EH (cell line): ENCODE results near the gene APOBEC3C.
A peak's percentile ranks its signal among the peaks of the same experiment; 100 is the strongest.
"Not testable (repeated sequence)": the region's sequence is repeated elsewhere in the genome, so short reads cannot be mapped to it uniquely, and the experiment has no call there.

Experiments
- DNase-seq: peaks from one replicate; pipeline ENCODE4 v3.0.0-alpha.2; 2015; ENCODE audit warnings: low read depth

The APOBEC3C gene

DNA sequence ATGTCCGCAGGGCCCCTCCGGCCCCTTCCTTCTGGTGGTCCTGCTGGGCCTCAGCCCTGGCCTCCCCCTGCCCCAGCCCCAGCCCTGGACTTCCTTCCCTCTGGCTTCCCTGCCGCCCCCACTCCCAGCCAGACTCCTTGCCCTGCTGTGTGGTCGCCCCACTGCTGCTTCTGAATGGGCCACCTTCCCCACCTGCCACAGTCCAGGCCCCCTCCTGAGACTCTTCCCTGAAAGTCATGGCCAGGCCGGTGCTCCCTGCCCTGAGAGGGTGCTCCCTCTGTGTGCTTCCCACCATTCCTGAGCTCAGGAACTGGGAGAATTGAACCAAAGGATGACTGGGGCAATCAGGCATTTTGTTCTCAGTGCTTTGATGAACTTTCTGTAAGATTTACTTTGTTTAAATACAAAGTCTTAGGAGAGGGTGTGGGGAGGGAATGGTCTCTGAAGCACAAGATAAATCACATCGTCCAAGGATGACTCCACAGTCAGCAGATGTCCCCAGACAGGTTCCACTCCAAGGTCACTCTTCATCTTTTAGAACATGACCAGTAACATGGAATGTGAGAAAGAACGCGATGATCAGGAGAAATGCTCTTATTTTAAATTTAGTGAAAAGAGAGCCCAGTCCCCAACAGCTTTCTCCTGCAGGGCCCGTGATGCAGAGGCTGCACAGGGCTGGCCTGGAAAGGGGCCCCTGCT is 7.6 kb downstream of the APOBEC3C start:
- peak; percentile 0 for DNase-seq

DNA sequence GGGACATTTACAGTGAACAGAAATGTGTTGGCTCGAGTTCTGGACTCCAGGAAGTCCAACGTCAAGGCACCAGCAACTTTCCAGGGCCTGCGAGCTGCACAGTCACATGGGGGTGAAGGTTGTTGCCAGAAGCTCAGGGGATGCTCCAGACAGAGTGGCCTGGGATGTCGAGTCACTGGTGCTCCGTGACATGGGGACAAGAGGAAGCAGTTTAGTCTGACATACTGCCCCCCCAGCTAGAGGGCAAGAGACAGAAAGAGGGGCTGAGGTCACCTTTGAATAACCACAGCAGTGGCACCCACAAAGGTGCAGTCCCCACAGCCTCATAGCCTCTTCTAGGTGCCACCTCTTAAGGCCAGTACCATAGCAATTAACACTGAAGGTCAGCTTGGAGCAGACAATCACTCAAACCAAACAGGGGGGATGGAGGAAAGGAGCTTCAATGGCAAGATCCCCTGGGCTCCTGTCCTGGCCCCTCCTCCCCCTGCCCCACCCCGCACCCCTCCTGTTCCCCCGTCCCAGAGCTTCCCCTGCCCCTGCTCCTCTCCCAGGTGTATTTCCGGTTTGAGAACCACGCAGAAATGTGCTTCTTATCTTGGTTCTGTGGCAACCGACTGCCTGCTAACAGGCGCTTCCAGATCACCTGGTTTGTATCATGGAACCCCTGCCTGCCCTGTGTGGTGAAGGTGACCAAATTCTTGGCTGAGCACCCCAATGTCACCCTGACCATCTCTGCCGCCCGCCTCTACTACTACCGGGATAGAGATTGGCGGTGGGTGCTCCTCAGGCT is 10.7 kb downstream of the APOBEC3C start:
- DNase-seq: no peak

DNA sequence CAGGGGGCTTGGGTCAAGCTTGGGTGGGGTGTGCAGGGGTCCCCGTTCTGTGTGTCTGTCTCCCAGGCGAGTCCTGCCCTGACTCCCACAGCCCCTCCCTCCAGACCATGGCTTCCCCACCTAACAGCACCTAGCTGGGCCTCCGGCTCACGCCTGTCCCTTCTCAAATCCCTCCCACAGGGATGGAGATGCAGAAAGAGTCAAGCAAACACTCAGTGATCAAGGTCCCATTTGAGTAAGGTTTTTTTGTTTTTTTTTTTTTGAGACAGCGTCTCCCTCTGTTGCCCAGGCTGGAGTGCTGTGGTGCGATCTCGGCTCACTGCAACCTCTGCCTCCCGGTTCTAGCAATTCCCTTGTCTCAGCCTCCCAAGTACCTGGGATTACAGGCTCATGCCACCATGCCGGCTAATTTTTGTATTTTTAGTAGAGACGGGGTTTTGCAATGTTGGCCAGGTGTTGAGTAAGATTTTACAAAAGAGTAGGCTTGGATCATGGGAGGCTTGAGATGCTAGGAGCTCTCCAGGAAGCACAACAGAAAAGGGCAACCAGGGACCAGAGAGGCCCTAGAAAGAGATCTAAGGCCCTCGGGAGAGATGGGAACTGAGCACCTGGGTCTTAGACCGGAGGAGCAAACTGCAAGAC is 12.6 kb downstream of the APOBEC3C start:
- DNase-seq: no peak

DNA sequence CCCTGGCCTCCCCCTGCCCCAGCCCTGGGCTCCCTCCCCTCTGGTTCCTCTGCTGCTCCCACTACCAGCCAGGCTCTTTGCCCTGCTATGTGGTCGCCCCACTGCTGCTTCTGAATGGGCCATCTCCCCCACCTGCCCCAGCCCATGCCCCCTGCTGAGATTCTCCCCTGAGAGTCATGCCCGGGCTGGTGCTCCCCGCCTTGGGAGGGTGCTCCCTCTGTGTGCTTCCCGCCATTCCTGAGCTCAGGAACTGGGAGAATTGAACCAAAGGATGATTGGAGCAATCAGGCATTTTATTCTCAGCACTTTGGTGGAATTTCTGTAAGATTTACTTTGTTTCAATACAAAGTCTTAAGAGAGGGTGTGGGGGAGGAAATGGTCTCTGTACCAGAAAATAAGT is 13.7 kb downstream of the APOBEC3C start:
- DNase-seq: no peak

DNA sequence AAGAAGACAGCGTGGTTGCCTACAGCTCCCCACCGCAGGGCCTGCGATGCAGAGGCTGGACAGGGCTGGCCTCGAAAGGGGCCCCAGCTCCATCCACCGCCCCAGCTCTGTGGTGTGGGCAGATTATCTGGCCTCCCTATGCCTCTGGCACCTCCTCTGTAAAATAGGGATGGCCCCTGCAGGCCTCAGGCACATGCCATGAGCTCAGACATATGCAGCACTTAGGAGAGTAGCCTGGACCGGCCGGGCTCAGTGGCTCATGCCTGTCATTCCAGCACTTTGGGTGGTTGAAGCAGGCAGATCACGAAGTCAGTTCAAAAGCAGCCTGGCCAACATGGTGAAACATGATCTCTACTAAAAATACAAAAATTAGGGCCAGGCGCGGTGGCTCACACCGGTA is 14.2 kb downstream of the APOBEC3C start:
- peak; percentile 28 for DNase-seq

DNA sequence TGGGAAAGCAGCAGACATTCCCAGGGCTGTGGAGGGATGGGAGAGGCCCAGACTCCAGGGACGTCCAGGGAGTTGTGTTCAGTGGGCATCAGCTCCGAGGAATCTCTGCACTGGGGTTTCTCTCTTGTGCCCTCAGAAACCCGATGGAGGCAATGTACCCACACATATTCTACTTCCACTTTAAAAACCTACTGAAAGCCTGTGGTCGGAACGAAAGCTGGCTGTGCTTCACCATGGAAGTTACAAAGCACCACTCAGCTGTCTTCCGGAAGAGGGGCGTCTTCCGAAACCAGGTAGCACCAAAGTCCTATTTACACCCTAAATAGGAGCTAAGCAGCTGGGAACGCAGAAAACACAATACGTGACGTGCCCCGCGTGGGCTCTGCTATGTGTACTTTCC is 15.2 kb downstream of the APOBEC3C start:
- no peak for DNase-seq

DNA sequence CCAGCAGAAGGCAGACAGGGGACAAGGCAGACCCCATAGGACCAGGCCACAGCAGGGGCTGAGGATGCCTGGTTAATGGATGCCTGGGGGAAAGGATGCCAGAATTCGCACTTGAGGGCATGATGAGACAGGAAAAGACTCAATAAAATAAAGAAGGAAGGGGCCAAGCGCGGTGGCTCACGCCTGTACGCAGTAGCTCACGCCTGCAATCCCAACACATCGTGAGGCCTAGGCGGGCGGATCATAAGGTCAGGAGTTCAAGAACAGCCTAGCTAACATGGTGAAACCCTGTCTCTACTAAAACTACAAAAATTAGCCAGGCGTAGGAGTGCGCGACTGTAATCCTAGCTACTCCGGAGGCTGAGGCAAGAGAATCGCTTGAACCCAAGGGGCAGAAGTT is 16.6 kb downstream of the APOBEC3C start:
- DNase-seq: no peak

DNA sequence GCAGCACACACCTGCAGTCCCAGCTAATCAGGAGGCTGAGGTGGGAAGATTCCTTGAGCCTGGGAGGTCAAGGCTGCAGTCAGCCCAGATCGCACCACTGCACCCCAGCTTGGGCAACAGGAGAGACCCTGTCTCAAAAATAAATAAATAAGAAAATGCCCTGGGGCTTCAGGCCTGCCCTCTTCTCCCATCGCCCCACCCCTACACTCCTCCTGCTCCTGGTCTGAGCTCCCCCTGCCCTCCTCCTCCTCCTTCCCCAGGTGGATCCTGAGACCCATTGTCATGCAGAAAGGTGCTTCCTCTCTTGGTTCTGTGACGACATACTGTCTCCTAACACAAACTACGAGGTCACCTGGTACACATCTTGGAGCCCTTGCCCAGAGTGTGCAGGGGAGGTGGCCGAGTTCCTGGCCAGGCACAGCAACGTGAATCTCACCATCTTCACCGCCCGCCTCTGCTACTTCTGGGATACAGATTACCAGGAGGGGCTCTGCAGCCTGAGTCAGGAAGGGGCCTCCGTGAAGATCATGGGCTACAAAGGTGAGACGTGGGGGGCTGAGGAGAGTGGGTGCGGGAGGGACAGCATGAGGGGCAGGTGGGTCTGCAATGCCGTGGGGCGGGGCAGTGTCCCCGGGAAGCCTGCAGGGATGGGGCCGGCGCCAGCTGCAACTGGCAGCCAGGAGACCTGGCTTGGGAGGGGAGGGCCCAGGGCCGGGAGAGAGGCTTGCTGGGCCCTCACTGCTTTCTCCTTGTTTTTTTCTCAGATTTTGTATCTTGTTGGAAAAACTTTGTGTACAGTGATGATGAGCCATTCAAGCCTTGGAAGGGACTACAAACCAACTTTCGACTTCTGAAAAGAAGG is 17.6 kb downstream of the APOBEC3C start:
- DNase-seq: not testable (repeated sequence)

DNA sequence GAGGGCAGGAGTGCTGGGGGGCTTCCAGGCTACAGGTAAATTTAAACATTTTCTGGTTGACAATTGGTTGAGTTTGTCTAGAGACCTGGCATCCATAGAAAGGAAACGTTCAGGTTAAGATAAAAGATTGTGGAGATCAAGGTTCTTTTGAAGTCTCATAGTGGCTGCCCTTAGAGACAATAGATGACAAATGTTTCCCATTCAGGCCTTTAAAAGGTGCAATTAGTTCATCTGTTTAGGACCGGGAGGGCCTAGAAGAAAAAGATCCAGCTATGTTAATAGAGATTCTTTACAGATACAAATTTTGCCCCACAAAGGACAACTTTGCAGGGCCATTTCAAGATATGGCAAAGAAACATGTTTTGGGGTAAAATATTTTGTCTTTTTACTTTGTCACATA is 23.0 kb downstream of the APOBEC3C start:
- not testable (repeated sequence) for DNase-seq

DNA sequence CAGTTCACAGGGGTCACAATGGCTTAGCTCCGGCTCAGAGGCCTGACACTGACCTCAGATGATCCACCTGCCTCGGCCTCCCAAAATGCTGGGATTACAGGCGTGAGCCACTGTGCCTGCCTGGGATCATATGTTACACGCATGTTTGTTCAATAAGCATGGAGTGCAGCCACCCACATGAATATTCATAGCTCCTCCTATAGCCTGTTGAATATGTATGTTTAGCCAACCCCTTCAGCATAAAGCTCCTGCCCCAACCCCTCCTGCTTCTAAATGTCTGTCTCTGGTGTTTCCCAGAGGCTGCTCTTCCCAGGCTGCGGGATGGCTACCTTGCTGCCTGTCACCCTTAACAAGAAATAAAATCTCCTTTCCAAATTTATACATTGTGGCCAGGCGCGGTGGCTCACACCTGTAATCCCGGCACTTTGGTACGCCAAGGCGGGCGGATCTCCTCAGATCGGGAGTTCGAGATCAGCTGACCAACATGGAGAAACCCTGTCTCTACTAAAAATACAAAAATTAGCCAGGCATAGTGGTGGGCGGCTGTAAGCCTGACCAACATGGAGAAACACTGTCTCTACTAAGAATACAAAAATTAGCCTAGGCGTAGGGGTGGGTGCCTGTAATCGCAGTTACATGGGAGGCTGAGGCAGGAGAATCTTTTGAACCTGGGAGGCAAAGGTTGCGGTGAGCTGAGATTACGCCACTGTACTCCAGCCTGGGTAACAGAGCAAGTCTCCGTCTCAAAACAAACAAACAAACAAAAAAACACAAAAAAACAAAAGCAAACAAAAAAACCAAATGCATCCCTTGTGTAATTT is 25.5 kb downstream of the APOBEC3C start:
- DNase-seq: no peak

DNA sequence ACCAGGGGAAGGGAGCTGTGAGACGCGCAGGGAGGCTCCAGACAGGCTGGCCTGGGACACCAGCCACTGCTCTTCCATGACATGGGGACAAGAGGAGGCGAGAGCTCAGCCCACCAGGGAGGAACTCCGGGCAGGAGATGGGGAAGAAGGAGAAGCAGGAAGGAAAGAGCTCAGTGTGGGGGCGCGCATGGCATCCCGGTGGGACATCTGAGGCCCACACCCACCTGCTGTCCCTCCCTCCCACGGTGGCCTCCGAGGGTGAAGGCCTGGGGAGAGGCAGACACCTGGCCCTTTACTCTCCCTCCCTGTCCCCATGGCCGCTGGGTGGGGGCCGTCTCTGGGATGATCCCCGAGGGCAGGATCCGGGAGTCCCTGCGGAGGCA is 26.1 kb downstream of the APOBEC3C start:
- not testable (repeated sequence) for DNase-seq

DNA sequence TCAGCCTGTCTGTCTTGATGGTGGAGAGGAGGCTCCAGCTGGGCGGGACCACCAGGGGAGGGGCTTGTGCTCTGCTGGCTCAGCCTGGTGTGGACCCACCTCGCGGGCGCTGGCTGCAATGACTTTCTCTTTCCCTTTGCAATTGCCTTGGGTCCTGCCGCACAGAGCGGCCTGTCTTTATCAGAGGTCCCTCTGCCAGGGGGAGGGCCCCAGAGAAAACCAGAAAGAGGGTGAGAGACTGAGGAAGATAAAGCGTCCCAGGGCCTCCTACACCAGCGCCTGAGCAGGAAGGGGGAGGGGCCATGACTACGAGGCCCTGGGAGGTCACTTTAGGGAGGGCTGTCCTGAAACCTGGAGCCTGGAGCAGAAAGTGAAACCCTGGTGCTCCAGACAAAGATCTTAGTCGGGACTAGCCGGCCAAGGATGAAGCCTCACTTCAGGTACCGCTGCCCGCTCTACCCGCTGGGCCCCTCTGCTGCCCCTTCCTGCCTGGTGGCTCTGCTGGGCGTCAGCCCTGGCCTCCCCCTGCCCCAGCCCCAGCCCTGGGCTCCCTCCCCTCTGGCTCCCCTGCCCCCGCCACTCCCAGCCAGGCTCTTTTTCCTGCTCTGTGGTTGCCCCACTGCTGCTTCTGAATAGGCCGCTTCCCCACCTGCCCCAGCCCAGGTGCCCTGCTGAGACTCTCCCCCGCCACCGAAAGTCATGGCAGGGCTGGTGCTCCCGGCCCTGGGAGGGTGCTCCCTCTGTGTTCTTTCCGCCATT is 26.7 kb downstream of the APOBEC3C start, which contains the start of gene APOBEC3F:
TSS of gene APOBEC3F (plus strand) at position 327 of the 759 bp plus-strand sequence. CDS start at position 424, 97 bp downstream.
- peak; percentile 77 for DNase-seq

DNA sequence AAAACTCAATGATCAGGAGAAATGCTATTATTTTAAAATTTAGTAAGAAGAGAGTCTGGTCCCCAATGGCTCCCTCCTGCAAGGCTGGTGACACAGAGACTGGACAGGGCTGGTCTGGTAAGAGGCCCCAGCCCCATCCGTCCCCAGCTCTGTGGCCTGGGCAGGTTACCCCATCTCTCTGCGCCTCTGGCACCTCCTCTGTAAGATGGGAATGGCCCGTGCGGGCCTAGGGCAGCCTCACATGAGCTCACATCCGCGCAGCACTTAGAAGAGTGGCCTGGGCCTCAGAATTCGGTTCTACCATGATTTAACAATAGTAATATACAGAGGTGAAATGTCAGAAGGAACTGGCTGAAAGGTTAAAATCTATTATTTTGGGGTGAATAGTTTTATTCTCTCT is 27.9 kb downstream of the APOBEC3C start:
- no peak for DNase-seq

DNA sequence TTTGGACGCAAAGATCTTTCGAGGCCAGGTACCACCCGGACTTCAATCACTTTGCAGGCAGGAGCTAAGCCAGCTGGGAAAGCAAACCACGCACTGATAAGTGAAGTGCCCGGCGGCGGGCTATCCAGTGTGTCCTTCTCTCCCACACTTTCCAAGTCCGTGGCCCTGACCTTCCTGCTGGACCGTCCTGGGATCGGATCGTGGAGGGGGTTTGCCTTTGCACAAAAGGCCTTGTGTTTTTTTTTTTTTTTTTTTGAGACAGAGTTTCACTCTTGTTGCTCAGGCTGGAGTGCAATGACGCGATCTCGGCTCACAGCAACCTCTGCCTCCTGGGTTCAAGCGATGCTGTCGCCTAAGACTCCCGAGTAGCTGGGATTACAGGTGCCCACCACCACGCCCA is 29.0 kb downstream of the APOBEC3C start:
- not testable (repeated sequence) for DNase-seq

DNA sequence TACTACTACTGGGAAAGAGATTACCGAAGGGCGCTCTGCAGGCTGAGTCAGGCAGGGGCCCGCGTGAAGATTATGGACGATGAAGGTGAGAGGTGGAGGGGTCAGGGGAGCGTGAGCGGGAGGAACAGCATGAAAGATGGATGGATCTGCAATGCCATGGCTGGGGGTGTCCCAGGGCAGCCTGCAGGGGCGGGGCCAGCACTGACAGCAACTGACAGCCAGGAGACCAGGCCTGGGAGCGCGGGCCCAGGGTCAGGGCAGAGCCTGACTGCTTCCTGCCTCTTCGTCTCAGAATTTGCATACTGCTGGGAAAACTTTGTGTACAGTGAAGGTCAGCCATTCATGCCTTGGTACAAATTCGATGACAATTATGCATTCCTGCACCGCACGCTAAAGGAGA is 31.1 kb downstream of the APOBEC3C start:
- DNase-seq: not testable (repeated sequence)

DNA sequence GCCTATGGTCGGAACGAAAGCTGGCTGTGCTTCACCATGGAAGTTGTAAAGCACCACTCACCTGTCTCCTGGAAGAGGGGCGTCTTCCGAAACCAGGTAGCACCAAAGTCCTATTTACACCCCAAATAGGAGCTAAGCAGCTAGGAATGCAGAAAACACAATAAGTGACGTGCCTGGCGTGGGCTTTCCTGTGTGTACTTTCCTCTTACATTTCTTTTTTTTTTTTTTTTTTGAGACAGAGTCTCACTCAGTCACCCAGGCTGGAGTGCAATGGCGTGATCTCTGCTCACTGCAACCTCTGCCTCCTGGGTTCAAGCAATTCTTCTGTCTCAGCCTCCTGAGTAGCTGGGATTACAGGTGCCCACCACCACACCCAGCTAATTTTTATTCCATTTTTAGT is 35.4 kb downstream of the APOBEC3C start:
- DNase-seq: not testable (repeated sequence)

DNA sequence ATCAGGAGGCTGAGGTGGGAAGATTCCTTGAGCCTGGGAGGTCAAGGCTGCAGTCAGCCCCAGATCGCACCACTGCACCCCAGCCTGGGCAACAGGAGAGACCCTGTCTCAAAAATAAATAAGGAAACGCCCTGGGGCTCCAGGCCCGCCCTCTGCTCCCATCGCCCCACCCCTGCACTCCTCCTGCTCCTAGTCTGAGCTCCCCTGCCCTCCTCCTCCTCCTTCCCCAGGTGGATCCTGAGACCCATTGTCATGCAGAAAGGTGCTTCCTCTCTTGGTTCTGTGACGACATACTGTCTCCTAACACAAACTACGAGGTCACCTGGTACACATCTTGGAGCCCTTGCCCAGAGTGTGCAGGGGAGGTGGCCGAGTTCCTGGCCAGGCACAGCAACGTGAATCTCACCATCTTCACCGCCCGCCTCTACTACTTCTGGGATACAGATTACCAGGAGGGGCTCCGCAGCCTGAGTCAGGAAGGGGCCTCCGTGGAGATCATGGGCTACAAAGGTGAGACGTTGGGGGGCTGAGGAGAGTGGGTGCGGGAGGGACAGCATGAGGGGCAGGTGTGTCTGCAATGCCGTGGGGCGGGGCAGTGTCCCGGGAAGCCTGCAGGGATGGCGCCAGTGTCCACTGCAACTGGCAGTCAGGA is 37.9 kb downstream of the APOBEC3C start:
- not testable (repeated sequence) for DNase-seq

DNA sequence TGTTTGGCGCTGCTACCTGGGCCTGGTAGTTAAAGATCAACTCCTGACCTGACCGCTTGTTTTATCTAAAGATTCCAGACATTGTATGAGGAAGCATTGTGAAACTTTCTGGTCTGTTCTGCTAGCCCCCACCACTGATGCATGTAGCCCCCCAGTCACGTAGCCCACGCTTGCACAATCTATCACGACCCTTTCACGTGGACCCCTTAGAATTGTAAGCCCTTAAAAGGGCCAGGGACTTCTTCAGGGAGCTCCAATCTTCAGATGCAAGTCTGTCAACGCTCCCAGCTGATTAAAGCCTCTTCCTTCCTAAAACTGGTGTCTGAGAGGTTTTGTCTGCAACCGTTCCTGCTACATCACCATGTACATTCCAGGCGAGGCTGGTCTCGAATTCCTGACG is 41.6 kb downstream of the APOBEC3C start:
- DNase-seq: no peak

DNA sequence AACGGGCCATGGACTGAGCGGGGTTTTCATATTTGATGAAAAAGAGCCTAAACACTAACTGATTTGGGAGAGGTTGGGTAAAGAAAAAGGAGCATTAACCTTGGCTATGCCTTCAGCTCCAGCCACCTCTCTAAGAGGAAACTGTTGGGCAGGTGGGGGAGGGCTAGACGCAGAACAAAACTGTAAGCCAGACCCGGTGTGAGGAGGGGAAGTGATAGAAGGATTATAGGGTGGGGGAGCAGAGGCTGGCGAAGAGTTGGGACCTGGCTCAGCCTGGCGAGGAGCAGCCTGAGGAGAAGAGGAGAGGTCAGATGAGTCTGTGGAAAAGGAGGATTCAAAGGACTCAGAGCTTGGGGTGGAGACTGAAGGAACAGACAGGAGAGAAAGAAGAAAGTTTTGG is 47.2 kb downstream of the APOBEC3C start:
- DNase-seq: not testable (repeated sequence)

DNA sequence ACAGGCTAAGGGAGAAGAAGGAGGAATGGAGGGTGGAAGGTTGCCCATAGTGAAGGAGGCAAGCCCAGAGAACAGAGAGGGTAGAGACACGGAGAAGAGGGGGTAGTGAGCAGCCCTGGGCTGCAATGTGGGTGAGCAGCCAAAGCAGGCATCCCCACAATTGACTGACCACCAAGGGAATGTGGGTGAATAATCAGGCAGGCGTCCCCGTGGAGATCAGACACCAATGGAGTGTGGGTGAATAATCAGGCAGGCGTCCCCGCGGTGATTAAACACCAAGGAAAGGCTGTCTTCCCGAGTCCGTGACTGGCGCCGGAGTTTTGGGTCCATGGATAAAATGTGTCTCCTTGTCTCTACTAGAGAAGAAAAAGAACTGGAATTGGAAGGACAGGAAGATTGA is 47.9 kb downstream of the APOBEC3C start:
- DNase-seq: peak; percentile 36
